ENCODE measurements around the gene PLCXD3.
"Not testable (repeated sequence)": the region's sequence is repeated elsewhere in the genome, so short reads cannot be mapped to it uniquely, and the experiment has no call there.

The PLCXD3 gene

GRCh38 chr5:41338136-41338675, 172.2 kb downstream of the PLCXD3 start:
- no peak for DNase-seq

GRCh38 chr5:41337724-41338123, 172.7 kb downstream of the PLCXD3 start:
- no peak for DNase-seq

DNA sequence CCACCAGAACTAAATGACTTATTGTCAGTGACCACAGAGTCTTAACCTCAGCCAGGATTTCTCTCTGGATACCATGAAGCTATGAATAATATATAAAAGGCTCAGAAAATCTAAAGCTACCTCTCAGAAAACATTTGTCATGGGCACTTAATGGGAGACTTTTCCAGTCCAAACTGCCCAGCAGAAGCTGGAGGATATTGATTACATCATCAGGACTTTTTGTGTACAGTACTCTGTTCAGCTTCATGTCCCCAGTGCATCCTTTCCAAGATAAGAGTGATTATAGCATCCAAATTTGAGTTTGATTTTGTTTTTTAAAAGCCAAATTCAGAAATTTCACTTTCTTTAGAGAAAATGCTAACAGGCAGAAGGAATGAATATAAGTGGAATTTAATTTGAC, 173.2 kb downstream of the PLCXD3 start:
- DNase-seq: no peak

DNA sequence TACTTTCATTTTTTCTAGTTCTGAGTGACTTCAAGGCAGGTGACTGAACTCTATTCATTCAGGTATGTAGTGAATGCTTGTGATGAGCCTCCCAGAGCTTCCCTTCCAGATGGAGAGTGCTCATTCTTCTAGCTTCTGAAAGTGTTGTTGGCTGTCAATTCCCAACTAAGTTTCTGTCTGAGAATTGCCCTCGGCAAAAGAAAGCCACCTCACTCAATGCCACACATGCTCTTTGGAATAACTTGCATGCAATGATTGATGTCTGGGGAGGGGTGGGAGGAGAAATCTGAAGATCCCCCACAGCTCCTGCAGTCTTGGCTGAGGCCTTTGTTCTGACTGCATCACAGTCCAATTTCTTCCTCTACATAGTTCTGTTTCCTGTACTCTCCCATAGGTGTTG, 173.9 kb downstream of the PLCXD3 start:
- DNase-seq: no peak

DNA sequence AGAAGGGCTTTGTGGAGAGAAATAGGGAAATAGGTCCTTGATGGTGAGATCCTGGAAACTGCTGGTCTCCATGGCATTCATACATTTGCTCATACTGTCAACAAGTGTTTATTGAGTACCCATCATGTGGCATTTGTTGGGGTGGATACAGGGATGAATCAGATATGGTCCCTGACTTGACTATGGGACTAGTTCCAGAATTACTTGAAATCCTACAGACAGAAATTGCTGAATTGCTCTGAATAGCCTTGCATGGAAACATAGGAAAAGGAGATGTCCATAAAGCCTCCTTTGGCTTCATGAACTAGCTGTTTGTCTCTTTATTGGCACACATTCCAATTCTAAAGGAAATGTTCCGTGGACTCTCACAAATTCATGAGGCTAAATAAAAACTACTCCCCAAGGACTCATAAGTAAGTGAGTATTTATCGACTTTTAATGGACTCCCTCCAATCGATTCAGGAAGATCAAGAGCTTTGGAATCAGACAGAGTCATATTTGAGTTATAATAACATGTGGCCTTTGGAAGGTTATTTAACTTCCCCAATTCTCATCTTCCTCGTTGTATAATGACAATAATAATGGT, 174.7 kb downstream of the PLCXD3 start:
- no peak for DNase-seq

DNA sequence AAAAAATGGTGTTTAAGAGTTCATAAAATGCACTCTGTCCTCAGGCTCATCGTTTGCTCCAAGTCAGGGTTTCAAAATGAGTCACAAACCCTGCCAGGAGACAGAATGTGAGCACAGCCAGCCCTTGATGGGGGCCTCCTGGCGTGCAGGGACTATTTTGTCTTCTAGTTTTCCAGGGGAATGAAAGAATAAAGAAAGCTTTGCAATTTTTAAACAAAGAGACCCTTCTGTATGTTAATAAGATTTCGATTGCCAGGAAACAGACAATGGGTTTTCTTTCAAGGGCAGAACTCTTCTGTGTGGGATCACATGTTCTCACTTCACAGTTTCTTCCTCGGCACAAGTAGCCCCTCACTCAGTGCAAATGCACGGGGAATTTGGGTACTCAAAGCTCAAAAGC, 175.6 kb downstream of the PLCXD3 start:
- DNase-seq: no peak

DNA sequence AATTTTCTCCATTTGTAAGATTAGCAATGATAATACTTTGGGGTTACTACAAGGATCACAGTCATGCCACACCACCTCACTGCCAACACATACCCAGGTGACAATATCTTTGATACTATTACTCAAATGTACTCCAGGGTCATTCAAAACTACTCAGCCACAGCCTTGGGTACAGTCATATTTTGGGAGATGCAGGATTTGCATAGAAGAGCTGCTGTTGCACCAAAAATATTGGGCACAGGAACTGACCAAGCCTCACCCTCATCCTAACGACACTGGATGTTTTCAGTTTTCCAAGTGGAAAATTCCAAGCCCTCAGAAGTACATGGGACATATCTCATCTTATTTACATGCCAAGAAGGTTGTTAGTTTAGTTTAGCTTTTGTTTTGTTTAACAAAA, 176.2 kb downstream of the PLCXD3 start:
- no peak for DNase-seq

- DNase-seq: no peak
Observed at GRCh38 chr5:41325074-41325473, 185.3 kb downstream of the PLCXD3 start.

GRCh38 chr5:41322826-41323225, 187.6 kb downstream of the PLCXD3 start:
- DNase-seq: not testable (repeated sequence)

- no peak for DNase-seq
Observed at GRCh38 chr5:41312478-41313060, 197.8 kb downstream of the PLCXD3 start.

- DNase-seq: no peak
Observed at GRCh38 chr5:41312066-41312465, 198.3 kb downstream of the PLCXD3 start.

DNA sequence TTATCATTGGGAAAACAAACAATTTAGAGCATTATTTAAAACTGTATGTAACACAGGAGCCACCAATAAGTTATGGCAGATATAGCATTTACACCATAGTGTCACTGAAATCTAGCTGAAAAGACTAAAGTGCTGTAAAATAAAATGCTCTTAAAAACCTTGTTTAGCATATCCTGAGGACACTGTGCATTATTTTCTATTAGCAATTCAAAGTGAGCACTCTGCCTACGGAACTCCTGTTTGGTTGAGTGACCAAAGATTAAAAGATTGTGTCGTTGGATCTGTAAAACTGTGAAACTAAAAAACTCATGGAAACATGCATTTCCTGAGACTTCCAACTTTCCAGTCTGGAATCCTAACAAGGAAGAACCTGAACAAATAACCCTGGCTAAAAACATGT, 201.1 kb downstream of the PLCXD3 start:
- DNase-seq: no peak

DNA sequence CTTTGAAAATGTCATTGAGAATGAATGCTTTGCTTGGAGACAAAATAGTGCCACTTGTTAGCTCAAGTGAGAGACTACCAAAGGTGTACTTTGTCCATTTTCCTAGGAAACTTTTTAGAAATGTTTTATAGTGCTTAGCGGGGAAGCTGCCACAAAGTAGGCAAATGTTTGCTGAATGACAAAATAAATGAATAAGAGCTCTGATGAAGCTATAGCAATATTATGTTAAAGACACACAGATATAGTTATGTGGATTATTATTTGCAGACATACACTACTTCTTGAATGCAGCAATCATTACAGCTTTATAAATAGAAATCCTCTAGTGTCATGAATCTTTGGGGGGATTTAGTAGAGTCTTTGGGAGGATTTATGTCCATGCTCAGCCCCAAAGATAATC, 204.4 kb downstream of the PLCXD3 start:
- no peak for DNase-seq

DNA sequence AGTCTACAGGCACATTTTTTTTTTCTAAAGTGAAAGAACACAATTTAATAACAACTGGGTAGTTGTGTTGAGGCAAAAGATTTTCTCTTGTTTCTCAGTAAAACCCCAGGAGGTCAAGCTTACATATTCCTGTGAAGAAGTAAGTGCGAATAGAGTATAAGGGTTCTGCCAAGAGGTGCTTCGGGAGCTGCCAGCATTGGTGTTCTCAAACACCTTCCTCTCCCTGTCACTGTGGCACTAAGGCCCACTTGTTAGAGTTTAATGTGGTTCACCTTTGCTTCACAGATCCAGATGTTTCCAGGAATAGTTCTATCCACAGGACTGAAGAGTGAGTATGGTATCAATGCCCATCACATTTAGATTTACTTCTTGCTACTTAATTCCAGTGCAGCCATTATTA, 205.3 kb downstream of the PLCXD3 start:
- no peak for DNase-seq

- DNase-seq: no peak
Observed at GRCh38 chr5:41296066-41296465, 214.3 kb downstream of the PLCXD3 start.

GRCh38 chr5:41291323-41291722, 219.1 kb downstream of the PLCXD3 start:
- no peak for DNase-seq

GRCh38 chr5:41290810-41291209, 219.6 kb downstream of the PLCXD3 start:
- DNase-seq: no peak

DNA sequence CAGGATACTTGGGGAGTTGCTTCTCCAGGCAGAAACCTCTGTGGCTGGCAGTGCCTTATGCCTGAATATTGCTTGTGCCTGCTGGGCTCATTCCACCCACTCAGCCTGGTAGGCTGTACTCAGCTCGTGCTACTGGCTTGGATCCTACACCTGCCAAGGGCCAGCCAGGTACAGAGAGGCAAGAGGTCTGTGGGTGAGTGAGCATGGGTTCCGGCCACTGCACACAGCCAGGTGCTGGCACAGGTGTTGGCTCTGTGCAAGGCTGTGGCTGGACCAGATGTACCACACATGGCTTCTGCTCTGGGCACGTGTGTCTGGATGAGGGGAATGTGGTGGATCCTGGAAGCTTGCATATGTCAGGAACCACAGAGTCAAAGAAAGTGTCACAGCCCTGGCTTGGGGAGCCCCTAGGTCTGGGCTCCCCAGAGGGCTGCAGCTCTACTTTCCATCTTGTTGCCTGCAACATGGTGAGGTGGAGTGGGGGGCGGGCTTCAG, 220.4 kb downstream of the PLCXD3 start:
- no peak for DNase-seq

DNA sequence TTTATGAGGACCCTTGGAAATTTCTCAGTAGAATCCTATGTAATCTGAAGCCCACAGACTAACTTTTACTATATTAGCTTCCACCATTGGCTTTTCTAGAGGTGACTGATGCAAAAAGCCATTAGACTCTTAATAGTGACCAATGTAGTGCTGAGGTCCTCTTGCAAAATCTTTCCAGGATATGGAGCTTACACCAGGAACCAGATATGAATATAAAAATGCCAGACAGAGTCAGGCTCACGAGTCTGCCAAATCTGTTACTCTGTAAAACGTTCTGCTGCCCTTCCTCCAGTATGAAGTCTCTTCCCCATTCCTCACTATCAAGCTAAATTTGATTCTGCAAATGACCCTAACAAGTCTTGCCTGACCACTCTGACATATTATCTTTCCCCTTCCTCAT, 223.7 kb downstream of the PLCXD3 start:
- DNase-seq: no peak

DNA sequence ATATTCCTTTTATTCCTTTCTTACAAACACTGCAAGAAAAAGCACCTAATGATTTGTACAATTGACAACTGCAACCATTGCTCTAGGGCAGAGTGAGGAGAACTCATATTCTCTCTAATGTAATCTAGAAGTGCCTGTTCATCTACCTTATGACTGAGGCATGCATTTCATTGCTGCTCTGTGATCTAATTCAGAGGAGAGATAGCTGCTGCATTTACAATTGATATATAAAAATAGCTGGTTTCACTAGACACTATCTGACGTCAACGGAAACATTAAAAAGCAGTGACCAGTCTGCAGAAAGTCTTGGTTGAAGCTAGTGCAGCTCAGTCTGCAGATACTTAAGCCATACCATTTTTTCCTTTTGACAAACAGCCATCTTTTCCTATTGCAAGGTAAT, 224.2 kb downstream of the PLCXD3 start:
- DNase-seq: no peak

DNA sequence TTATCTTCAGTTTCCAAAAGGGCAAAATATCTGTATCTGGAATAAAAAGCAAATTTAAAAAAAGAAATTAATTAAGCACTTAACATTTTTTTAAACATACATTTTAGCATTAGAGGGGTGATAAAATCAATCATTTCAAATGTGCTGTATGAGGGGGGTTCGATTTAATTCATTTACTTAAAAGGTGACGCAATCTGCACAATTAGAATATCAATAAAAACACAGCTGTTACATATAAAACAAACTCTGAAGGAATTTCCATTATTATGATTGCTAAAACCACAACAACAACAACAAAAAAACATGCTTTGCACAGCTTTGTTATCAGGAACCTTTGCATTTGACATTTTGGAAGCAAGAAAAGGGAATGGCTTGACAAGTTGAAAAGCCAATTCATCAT, 225.5 kb downstream of the PLCXD3 start:
- DNase-seq: no peak

- DNase-seq: no peak
Observed at GRCh38 chr5:41281215-41281810, 229.1 kb downstream of the PLCXD3 start.

GRCh38 chr5:41279040-41279439, 231.4 kb downstream of the PLCXD3 start:
- DNase-seq: no peak

- DNase-seq: no peak
Observed at GRCh38 chr5:41277476-41278245, 232.7 kb downstream of the PLCXD3 start.
